HG03575 (cell line): ENCODE results near the gene IFT27.
"Not testable (repeated sequence)": the region's sequence is repeated elsewhere in the genome, so short reads cannot be mapped to it uniquely, and the experiment has no call there.

Experiments
- ATAC-seq: cut with Tn5 transposase; IDR thresholded peaks from one replicate; pipeline ENCODE4 v1.9.1; 2021; ENCODE audit not compliant: unreplicated experiment, insufficient number of reproducible peaks, low FRiP score; ENCODE audit errors: extremely low read depth

IFT27 gene

GRCh38 chr22:36768141-36768540 is 7.8 kb downstream of the IFT27 start:
- ATAC-seq, result no peak

GRCh38 chr22:36767035-36767775 is 8.7 kb downstream of the IFT27 start:
- ATAC-seq, result no peak

DNA sequence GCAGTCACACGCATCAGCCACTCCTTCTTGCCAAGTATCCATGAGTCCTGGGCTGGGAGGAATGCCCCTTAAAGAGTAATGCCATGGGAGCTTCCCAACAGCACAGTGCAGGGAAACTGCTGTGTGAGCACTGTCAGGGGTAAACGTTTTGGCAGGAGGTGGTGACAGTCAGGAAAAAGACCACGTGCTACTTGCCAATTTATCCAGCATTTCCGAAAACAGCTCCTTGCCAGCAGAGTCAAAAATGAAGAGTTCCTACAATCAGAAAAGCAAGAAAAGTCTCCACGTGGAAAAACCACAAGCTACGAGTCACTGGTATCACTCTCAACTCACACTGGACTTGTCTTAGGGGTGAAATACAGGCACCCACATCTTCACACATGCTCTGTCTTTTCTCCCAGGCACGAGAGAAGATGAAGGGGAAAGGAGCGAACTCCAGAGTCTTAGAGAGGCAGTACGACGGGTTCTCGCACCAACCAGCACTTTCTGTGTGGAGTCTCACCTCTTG is 9.9 kb downstream of the IFT27 start:
- ATAC-seq, result no peak

GRCh38 chr22:36765131-36765942 is 10.6 kb downstream of the IFT27 start:
- no peak for ATAC-seq

- ATAC-seq, result no peak
These were observed 11.3 kb downstream of the IFT27 start for GRCh38 chr22:36764641-36765040.

DNA sequence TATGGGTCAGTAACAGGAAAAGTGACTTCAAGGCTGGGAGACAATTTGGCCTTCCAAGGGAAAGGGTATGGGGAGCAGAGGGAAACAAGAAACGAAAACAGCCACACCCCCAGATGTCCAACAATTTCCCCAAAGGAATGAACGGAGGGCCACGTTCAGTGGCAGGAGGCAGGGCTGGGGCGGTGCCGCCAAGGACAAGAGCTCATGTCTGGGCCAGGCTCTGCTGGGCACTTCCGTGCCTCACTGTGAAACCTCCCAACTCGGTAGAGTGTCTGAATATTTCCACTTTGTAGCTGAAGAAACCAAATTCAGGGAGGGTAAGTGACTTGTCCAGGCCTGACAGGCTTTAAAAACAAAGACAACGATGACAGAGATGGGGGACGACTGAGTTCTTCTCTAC is 11.9 kb downstream of the IFT27 start:
- ATAC-seq, result no peak

- ATAC-seq, result no peak
These were observed 12.3 kb downstream of the IFT27 start for GRCh38 chr22:36763576-36763975.

GRCh38 chr22:36762687-36763260 is 13.1 kb downstream of the IFT27 start:
- no peak for ATAC-seq

DNA sequence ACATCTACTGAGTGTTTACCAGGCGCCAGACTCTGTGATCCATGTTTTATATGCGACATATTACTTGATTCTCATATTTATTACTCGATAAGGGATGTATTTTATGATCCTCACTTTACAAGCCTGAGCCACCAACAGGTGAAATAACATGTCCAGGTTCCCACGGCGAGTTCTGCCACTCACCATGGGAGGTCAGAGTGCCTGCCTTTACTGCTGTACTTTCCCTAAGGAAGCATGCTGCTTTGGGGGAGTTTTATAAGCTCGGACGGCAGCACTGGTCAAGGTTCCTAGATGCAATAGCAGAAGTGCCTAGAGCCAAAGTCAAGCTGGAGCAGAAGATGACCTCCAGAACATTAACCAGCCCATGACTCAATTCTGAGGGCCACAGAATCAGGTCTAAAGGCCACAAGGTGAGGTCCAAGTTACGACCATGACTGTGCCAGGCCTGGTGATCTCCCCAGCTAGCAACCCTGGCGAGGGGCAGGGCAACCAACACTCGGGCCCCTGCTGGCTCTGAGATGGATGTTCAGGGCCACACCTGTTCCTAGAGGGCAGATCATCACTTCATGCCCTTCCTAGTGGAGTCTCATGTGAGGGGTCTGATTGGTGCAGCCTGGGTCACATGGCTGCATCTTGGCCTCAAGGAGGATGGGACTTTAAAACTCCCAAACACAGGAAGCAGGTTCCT is 14.2 kb downstream of the IFT27 start:
- ATAC-seq, result no peak

DNA sequence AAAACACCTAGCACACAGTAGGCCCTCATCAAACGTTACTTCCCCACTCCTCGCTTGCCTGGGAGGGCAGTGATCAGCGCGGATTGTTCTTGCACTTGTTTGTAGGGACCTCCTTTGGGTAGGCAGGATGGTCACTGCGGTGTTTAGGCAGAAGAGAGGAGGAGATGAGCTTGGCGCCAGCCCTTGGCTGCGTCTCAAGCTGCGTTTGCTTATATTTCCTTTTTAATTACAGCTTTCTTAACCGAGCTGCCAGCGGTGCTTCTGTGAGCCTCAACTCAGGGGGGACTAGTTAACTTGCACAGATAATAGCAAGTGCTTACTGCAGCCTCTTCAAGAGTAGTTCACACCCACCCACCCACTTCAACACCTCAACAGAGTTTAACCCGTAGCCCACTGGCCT is 15.1 kb downstream of the IFT27 start:
- ATAC-seq, result no peak

GRCh38 chr22:36759481-36760159 is 16.3 kb downstream of the IFT27 start:
- ATAC-seq, result no peak

GRCh38 chr22:36758792-36759271 is 17.1 kb downstream of the IFT27 start:
- ATAC-seq, result no peak

DNA sequence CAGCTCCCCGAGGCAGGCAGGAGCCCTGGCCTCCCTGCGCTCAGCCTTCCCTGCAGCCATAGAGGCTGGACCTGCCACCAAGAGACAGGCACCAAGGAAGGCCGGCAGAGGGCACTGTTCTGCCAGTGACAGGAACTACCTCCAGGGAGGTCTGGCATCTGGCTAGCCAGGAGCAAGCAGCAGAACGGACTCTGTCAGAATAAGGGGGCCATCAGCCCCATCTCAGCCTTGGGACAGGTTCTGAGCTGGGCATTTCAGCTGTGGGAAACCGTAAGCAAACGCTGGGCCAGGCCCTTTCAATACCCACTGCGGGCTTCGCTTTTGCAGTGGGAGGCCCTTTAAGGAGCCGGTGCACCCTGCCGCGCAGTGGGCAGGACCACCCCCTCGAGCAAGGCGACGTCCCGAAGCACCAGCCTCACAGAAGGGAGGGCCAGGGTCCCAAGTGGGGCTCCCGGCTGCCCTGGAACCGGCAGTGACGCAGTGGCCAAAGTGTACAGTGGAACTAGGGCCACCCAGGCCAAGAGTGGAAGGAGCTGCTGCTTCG is 18.2 kb downstream of the IFT27 start:
- ATAC-seq, result no peak

DNA sequence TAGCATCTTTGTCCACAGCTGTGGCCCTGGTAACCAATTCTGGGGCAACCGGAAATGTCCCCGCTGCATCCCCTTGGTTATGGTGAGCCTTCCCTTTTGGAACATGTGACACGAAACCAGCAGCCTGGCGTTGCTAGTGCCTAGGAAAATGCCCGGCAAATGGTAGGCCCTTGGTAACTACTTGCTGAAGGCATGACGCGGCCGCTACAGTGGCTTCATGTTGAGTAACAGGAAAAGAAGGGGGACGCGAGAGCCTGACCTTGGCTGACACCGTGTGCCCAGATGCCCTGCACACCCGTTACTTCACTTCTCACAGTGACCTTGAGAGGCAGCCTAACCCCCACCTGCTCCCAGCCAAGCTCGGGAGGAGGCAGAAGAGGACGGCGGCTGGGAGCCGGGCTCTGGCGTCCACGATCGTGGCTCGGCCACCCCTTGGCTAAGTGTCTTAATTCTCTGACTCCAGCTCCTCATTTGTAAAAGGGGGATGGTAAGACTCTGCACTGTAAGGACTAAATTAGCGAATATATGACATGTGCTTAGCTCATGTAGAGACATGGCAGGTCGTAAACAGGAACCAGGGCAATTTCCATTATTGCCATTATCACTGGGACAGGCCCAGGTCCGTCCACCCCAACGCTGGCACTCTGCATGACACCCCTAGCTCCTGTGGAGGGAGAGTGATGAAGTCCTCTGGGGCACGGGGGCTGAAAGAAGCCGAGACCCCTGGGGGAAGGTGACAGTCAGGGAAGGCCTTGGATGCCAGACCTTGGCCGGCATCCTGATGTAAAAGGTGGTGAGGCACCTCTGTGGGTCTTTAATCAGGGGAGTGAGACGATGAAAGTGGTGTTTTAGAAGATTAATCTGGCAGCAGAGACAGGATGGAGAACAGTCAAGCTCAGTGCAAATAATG is 18.9 kb downstream of the IFT27 start:
- no peak for ATAC-seq

DNA sequence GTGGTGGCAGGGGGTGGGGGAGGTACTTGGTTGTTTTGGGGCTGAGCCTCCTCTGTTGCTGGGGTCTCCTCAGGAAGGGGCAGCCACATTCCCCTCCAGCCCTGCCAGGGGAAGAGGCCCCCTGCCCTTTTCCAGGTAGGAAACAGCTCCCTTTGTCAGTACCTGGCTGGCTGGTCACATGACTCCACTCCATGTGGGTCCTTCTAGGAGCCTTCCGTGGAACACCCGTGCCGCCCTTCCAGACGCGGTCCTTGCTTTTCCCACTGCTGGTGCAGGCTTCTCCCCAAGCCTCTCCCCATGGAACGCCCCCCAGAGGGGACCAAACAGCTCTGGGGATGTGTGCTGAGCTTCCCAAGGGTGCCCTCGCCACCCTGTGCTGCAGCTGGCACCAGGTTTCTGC is 19.9 kb downstream of the IFT27 start:
- ATAC-seq, result no peak

DNA sequence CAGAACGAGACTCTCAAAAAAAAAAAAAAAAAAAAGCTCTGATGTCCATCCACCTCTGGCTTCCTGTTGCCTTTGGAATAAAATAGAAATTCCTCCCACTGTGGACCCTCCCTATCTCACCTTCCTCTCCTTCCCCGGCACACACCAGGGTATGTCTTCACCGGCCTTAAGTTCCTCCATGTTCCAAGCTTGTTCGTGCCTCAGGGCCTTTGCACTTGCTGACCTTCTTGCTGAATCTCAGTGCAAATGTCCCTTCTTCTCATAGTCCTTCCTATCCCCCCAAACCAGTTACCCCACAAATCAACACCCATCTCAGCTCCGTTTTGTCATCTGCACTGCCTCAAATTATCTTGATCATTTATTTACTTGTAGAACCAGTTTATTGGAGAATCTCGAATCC is 20.6 kb downstream of the IFT27 start:
- ATAC-seq, result no peak

DNA sequence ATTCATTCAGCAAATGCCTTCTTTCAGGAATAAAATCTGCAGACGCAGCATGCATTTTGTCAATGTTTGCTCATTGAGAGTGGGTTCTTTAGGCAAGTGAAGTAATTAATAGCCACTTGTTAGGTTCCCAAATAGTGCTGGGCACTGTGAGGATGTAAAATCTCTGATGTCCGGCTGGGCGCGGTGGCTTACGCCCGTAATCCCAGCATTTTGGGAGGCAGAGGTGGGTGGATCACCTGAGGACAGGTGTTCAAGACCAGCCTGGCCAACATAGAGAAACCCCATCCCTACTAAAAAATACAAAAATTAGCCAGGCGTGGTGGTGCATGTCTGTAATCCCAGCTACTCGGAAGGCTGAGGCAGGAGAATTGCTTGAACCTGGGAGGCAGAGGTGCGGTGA is 21.0 kb downstream of the IFT27 start:
- not testable (repeated sequence) for ATAC-seq

GRCh38 chr22:36753916-36754315 is 22.0 kb downstream of the IFT27 start:
- no peak for ATAC-seq
